ENCODE data around the gene OR7G1. TPM values are rescaled to one million over a fixed set of nuclear protein-coding genes. Genes with fewer than 3 reads are reported as not detected.
A peak's percentile ranks its signal among the peaks of the same experiment; 100 is the strongest.

OR7G1 gene
- total RNA-seq, 1 donor from 2014 or later: not detected

GRCh38 chr19:9107375-9107774 is 8.2 kb downstream of the OR7G1 start, which contains the start of gene OR7G2:
Gene OR7G2 (minus strand): TSS chr19:9107475. CDS start chr19:9103243, 4,232 bp downstream.
- peaks cover 4% of the 10 kb centered on the region for H3K9me3 Mint-ChIP-seq (ENCODE audit: unreplicated experiment)
- no peak within 1 kb of the TSS for H3K4me3 Mint-ChIP-seq (ENCODE audit: unreplicated experiment)
- H3K36me3 Mint-ChIP-seq (ENCODE audit: unreplicated experiment): no peaks in the 10 kb centered on the region
- DNase-seq (ENCODE audit: extremely low spot score, unreplicated experiment): no peak
- H3K27me3 Mint-ChIP-seq (ENCODE audit: unreplicated experiment): no peaks in the 10 kb centered on the region
- H3K27ac Mint-ChIP-seq (ENCODE audit: unreplicated experiment): no peak within 1 kb of the TSS
- no peak for TF ChIP-seq CTCF (IDR thresholded peaks at IDR 0.05)
- no peaks in the 10 kb centered on the region for H3K4me1 Mint-ChIP-seq (ENCODE audit: unreplicated experiment)

- H3K36me3 Mint-ChIP-seq (ENCODE audit: unreplicated experiment): no peaks in the 10 kb centered on the region
- no peak within 1 kb of the TSS for H3K4me3 Mint-ChIP-seq (ENCODE audit: unreplicated experiment)
- peaks cover 11% of the 10 kb centered on the region for H3K9me3 Mint-ChIP-seq (ENCODE audit: unreplicated experiment)
- TF ChIP-seq CTCF (IDR thresholded peaks at IDR 0.05): no peak
- H3K27me3 Mint-ChIP-seq (ENCODE audit: unreplicated experiment): no peaks in the 10 kb centered on the region
- DNase-seq (ENCODE audit: extremely low spot score, unreplicated experiment): no peak
- no peaks in the 10 kb centered on the region for H3K4me1 Mint-ChIP-seq (ENCODE audit: unreplicated experiment)
- no peak within 1 kb of the TSS for H3K27ac Mint-ChIP-seq (ENCODE audit: unreplicated experiment)
These were observed 28.8 kb downstream of the OR7G1 start, which contains the start of gene OR1M1 for GRCh38 chr19:9086761-9087160. Gene OR1M1 (plus strand): TSS chr19:9087061. CDS start chr19:9093245, 6,184 bp downstream.

GRCh38 chr19:9078651-9079050 is 36.9 kb downstream of the OR7G1 start:
- no peak overlapping the region for H3K27ac Mint-ChIP-seq (ENCODE audit: unreplicated experiment)
- no peaks in the 10 kb centered on the region for H3K9me3 Mint-ChIP-seq (ENCODE audit: unreplicated experiment)
- H3K4me3 Mint-ChIP-seq (ENCODE audit: unreplicated experiment): no peak overlapping the region
- H3K4me1 Mint-ChIP-seq (ENCODE audit: unreplicated experiment): peaks cover 16% of the 10 kb centered on the region
- H3K36me3 Mint-ChIP-seq (ENCODE audit: unreplicated experiment): no peaks in the 10 kb centered on the region
- no peak for TF ChIP-seq CTCF (IDR thresholded peaks at IDR 0.05)
- no peak for DNase-seq (ENCODE audit: extremely low spot score, unreplicated experiment)
- no peaks in the 10 kb centered on the region for H3K27me3 Mint-ChIP-seq (ENCODE audit: unreplicated experiment)

- H3K27ac Mint-ChIP-seq (ENCODE audit: unreplicated experiment): no peak overlapping the region
- H3K36me3 Mint-ChIP-seq (ENCODE audit: unreplicated experiment): no peaks in the 10 kb centered on the region
- peaks cover 16% of the 10 kb centered on the region for H3K4me1 Mint-ChIP-seq (ENCODE audit: unreplicated experiment)
- no peak for TF ChIP-seq CTCF (IDR thresholded peaks at IDR 0.05)
- no peaks in the 10 kb centered on the region for H3K27me3 Mint-ChIP-seq (ENCODE audit: unreplicated experiment)
- H3K4me3 Mint-ChIP-seq (ENCODE audit: unreplicated experiment): no peak overlapping the region
- DNase-seq (ENCODE audit: extremely low spot score, unreplicated experiment): no peak
- H3K9me3 Mint-ChIP-seq (ENCODE audit: unreplicated experiment): no peaks in the 10 kb centered on the region
These were observed 38.7 kb downstream of the OR7G1 start for GRCh38 chr19:9076901-9077300.

GRCh38 chr19:9075064-9075949 is 40.3 kb downstream of the OR7G1 start:
- Mint-ChIP-seq H3K27ac (ENCODE audit: unreplicated experiment) (peak overlapping the region; percentile 47), H3K27me3 (ENCODE audit: unreplicated experiment) (no peaks in the 10 kb centered on the region), H3K9me3 (ENCODE audit: unreplicated experiment) (no peaks in the 10 kb centered on the region), H3K4me3 (ENCODE audit: unreplicated experiment) (peak overlapping the region; percentile 18), H3K4me1 (ENCODE audit: unreplicated experiment) (peaks cover 16% of the 10 kb centered on the region), H3K36me3 (ENCODE audit: unreplicated experiment) (no peaks in the 10 kb centered on the region)
- TF ChIP-seq CTCF (IDR thresholded peaks at IDR 0.05): no peak
- DNase-seq (ENCODE audit: extremely low spot score, unreplicated experiment): peak; percentile 86

Data from osteocyte (in vitro differentiated cells).